Osteocyte (in vitro differentiated cells): ENCODE measurements around the gene CDC42EP1. TPM values are rescaled to one million over a fixed set of nuclear protein-coding genes. Genes with fewer than 3 reads are reported as not detected.

ENCODE experiments used
- DNase-seq: peaks from one replicate; pipeline ENCODE4 v3.0.0; 2021; ENCODE audit warnings: mixed read lengths; ENCODE audit not compliant: unreplicated experiment; ENCODE audit errors: extremely low spot score
- H3K27ac Mint-ChIP-seq: one replicate; pipeline ENCODE4 v1.8.0; 2021; ENCODE audit warnings: mild to moderate bottlenecking, mixed read lengths; ENCODE audit not compliant: unreplicated experiment
- H3K27me3 Mint-ChIP-seq: one replicate; pipeline ENCODE4 v1.8.0; 2021; ENCODE audit warnings: mixed read lengths; ENCODE audit not compliant: unreplicated experiment
- H3K36me3 Mint-ChIP-seq: one replicate; pipeline ENCODE4 v1.8.0; 2021; ENCODE audit warnings: mixed read lengths; ENCODE audit not compliant: unreplicated experiment
- H3K4me1 Mint-ChIP-seq: one replicate; pipeline ENCODE4 v1.8.0; 2021; ENCODE audit warnings: mixed read lengths; ENCODE audit not compliant: unreplicated experiment
- H3K4me3 Mint-ChIP-seq: one replicate; pipeline ENCODE4 v1.8.0; 2021; ENCODE audit warnings: mild to moderate bottlenecking, moderate library complexity, mixed read lengths; ENCODE audit not compliant: unreplicated experiment
- H3K9me3 Mint-ChIP-seq: one replicate; pipeline ENCODE4 v1.8.0; 2021; ENCODE audit warnings: mixed read lengths; ENCODE audit not compliant: unreplicated experiment
- CTCF ChIP-seq: fragments of 200-600 bp; sonication (generic); IDR thresholded peaks from 2 replicates; pipeline ENCODE4 v1.5.0; 2021; ENCODE audit warnings: antibody characterized with exemption, mild to moderate bottlenecking, moderate library complexity
- total RNA-seq: library from RNA; stranded (reverse); gene quantifications from 2 replicates; pipeline ENCODE4 v1.2.1, GENCODE V29; 2021

CDC42EP1 gene
- total RNA-seq, 1 donor from 2014 or later: 282 TPM

GRCh38 chr22:37617431-37617830, 57.2 kb downstream of the CDC42EP1 start:
- Mint-ChIP-seq H3K4me3 (no peak overlapping the region), H3K4me1 (peaks cover 2% of the 10 kb centered on the region), H3K9me3 (no peaks in the 10 kb centered on the region), H3K27ac (no peak overlapping the region), H3K36me3 (peaks cover 5% of the 10 kb centered on the region), H3K27me3 (no peaks in the 10 kb centered on the region)
- TF ChIP-seq CTCF: no peak
- DNase-seq: no peak

GRCh38 chr22:37618072-37618656, 57.9 kb downstream of the CDC42EP1 start:
- Mint-ChIP-seq H3K27ac (no peak overlapping the region), H3K36me3 (peaks cover 5% of the 10 kb centered on the region), H3K4me1 (peaks cover 2% of the 10 kb centered on the region), H3K9me3 (no peaks in the 10 kb centered on the region), H3K4me3 (no peak overlapping the region), H3K27me3 (no peaks in the 10 kb centered on the region)
- no peak for TF ChIP-seq CTCF
- DNase-seq: no peak

GRCh38 chr22:37618674-37619073, 58.4 kb downstream of the CDC42EP1 start:
- Mint-ChIP-seq H3K4me1 (peaks cover 2% of the 10 kb centered on the region), H3K27me3 (no peaks in the 10 kb centered on the region), H3K9me3 (no peaks in the 10 kb centered on the region), H3K4me3 (no peak overlapping the region), H3K27ac (no peak overlapping the region), H3K36me3 (peaks cover 7% of the 10 kb centered on the region)
- DNase-seq: no peak
- no peak for TF ChIP-seq CTCF

Other genes starting within 250 kb of the CDC42EP1 start
- gene ELFN2, start 133.0 kb upstream of the CDC42EP1 start, total RNA-seq: 0.97 and 0.99 TPM in 2 replicates
- 1.5 and 2.3 TPM in 2 replicates for gene MFNG, start 74.1 kb upstream of the CDC42EP1 start, total RNA-seq
- gene CARD10, start 41.1 kb upstream of the CDC42EP1 start, total RNA-seq: 29.2 and 31.5 TPM in 2 replicates
- gene LGALS2, start 19.6 kb downstream of the CDC42EP1 start, total RNA-seq: not detected in 2 replicates
- gene GGA1, start 48.4 kb downstream of the CDC42EP1 start, total RNA-seq: 50.0 and 56.1 TPM in 2 replicates
- 6.9 and 8.3 TPM in 2 replicates for gene SH3BP1, start 79.2 kb downstream of the CDC42EP1 start, total RNA-seq
- gene PDXP, start 98.2 kb downstream of the CDC42EP1 start, total RNA-seq: 16.5 and 16.6 TPM in 2 replicates
- gene LGALS1, start 115.2 kb downstream of the CDC42EP1 start, total RNA-seq: 1,199 and 1,246 TPM in 2 replicates
- gene NOL12, start 125.9 kb downstream of the CDC42EP1 start, total RNA-seq: 18.5 and 22.7 TPM in 2 replicates
- gene TRIOBP, start 136.6 kb downstream of the CDC42EP1 start, total RNA-seq: 103 and 105 TPM in 2 replicates
- 33.4 and 38.0 TPM in 2 replicates for gene GCAT, start 247.5 kb downstream of the CDC42EP1 start, total RNA-seq